Stimulated activated CD4-positive, alpha-beta T cell treated with anti-CD3 and anti-CD28 coated beads, Interleukin-4, amount 100 ng/mL, for 1 hour (primary cell): ENCODE data around the gene IMPDH2.

Source experiments
- DNase-seq: peaks from one replicate; pipeline ENCODE4 v3.0.0-alpha.2; 2020

IMPDH2 gene

DNA sequence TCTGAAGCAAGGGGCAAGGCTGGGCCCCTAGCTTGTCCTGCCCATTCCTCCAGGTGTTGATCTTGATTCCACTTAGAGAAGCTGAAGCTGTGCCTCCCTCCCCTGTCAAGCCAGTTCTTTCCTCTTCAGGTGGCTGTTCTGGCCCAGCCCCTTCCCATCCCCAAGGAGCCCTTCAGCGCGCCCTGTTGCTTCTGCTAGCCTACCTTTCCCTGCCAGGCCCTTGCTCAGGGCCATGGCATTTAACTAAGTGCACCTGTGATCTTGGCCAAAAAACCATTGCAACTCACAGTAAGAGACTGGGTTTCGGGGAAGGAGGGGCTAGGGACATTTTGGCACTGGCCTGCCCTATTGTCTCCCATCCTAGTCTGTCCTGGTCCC is 23.9 kb downstream of the IMPDH2 start:
- DNase-seq: no peak

DNA sequence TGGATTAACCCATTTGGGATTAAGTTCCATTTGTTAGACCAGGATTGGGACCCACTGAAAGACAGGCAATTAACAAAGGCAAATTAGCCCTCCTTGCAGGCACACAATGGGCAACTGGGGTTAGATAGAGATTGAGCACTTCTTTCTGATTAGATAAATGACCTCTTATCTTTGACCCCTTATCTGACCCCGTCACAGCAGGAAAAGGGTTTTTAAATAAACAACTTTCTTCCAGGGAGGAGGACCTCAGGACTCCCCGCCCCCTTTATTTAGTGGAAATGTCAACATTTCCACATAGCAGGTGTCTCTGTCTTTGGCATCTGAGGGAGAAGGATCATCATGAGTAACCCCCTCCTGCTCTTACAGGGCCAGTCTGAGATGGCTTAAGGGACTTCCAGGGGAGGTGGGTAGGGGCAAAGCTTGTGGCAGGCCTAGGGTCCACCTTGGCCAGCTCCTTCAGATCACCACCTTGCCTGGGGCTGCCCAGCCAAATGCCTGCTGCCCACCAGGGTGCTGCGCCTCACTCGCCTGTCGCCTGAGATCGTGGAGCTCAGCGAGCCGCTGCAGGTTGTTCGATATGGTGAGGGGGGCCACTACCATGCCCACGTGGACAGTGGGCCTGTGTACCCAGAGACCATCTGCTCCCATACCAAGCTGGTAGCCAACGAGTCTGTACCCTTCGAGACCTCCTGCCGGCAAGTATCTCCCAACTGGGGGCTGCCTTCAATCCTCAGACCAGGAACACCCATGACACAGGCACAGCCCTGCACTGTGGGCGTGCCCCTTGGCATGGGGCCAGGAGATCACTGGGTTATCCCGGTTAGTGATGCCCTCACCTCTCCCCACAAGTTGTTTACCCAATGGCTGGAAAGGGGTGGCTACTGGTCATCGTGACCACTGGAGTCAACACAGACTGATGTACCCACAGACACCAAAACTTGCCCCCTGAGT is 24.6 kb downstream of the IMPDH2 start:
- no peak for DNase-seq

DNA sequence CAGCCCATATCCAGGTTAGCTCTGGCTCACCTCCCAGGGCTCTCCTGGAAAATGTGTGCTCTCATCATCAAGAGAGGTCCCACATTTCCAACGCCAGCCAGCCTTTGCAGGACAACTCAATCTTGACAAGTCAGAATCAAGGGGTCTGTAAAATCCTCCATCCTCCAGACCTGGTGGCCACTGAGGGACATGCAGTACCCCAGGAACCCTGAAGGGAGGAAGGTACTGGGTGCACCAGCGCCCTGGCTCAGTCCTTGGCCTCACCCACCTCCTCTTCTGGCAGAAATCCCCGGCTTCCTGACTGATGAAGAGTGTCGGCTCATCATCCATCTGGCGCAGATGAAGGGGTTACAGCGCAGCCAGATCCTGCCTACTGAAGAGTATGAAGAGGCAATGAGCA is 28.0 kb downstream of the IMPDH2 start:
- no peak for DNase-seq

DNA sequence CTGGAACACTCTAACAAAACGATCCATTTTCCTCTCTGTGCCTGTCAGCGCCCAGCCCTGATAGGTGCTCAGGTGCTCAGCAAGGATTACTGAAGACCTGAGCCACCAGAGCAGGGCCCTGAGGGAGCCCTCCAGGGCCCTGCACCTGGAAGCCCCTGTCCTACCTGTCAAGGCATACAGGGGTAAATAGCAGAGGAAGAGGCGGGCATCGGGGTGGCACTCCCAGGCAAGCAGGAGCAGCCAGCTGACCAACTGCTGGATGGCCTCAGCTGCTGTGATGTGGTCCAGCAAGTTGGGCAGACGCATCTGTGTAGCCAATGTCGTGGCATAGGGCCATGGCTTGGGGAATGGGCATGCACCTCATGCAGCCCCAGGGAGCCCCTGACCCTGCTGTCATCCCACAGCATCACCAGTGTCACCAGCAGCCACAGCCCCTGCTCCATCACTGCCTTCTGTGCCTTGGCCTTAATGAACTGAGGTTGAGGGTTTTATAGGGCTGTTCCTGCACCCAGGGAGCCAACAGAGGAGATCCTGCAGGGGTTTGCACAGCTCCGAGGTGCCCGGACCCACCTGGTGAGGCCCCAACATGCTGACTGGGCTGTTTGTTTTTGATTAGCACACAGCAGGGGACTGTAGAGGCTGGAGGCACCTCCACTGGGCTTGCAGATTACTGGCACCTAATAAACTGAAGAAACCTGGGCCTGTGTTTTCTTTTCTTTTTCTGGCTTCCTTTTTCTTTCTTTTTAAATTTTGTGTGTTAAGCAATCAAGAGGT is 29.9 kb downstream of the IMPDH2 start:
- DNase-seq: no peak

DNA sequence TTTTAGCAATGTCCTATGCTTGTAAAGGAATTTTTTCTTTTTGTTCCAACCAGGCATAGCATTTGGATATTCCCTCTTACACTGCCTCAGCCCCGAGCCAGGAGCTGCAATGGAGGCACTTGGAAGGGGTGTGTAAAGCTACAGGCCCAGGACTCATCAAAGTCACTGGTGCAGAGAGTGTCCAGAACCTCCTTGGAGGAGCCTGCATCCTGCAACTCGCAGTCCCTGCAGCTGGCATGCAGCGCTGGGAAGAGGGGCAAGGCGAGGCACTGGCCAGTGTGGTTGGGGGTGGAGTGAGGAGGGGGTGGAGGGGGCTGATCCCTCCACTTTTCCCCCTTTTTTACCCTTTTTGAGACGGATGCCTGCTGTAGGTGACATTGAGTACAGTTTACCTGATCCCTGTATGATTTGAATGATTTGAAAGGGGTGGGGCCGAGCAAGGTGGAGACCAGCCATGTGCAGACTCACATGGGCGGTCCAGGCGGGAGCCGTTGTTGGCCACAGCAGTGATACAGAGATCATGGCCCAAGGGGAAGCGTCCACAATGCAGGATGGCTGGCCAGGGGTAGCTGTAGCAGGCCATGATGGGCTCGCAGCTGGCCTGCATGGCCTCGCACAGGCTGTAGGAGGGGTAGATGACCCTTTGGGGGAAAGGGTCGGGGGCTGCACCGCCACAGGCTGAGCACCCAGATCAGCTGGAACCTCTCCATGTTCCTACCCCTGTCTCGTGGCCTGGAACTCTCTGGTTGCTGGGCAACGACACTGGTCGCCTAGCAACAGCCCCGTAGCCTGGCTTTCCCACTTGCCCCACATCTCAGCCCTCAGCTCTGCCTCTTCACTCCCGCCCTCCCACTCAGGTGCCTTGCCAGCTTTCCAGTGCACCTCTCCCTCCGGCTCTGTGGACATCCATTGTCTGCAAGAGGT is 31.2 kb downstream of the IMPDH2 start:
- DNase-seq: no peak

DNA sequence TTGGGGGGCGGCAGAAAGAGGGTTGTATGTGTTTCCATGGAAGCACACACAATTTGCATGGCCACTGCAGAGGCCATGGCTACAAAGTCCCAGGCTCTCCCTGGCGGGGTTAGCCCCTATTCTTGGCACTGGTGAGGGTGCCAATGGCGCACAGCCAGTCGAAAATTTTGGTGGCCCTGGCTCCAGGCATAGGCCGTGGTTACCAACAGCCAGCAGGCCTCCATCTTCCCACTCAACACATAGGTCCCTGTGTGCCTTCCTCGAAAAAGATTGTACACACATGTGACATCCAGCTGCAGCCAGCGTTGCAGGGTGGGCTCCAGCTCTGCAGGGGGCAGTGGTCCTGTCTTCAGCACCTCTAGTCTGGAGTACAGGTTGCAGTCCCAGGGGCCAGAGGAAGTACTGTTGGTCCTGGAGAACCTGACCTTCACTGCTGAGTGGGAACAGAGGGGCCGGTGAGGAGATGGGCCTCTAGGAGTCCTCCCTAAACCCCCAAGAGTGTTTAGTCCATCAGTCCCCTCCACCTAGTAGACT is 32.0 kb downstream of the IMPDH2 start:
- DNase-seq: no peak

DNA sequence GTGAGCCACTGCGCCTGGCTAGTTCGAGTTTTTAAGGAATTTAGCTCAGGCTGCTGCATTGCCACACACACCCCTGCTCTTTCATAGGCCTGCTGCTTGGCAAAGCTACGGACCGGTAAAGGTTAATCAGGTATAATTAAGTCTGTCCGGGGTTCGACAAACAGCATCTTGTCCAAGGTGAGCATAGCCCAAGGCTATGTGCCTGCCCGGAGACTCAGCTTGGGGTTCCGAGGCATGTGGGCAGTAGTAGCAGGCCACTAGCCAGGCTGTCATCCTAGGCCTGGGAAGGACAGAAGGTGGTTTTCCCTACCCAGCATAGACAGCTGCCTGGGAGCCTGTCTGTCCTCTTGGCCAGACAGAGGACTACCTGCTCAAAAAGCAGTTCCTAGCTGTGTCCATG is 32.6 kb downstream of the IMPDH2 start:
- DNase-seq: no peak

DNA sequence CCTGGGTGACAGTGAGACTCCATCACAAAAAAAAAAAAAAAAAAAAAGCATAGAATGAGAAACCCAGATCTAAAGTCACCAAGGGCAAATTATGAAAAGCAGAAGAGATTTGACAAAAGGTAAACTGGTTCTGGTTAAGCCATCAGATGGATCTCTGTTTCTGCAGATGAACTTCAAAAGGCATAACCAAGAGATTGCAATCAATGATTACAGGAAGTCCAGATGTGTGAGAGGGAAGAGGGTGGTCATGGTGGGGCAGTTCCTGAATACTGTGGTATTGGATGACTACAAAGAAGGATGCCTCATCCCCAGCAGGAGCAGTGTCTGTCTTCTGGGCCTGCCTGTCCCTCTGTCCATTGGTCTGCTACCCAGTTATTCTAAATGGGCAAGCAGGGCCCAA is 35.4 kb downstream of the IMPDH2 start:
- DNase-seq: no peak

DNA sequence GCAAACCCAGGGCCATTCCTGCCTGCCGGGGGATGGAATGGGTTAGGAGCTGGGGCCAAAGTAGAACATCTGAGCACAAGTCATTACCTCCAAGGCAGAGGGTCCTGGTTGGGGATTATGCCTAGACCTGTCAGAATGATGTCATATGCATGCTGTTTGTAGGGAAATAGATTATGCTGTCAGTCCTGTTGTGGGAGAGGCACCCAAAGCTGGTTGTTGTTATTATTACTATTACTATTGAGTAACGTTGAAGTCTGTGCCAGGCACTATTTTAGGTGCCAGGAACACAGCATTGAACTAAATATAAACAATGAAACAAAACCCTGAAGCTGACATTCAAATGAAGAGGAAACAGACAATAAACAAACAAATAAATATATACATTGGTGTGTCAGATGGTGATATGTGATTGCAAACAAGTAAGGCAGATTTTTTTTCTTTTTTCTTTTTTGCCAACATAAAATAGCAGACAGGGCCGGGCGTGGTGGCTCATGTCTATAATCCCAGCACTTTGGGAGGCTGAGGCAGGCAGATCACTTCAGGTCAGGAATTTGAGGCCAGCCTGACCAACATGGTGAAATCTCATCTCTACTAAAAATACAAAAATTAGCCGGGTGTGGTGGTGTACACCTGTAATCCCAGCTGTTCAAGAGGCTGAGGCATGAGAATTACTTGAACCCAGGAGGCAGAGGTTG is 37.2 kb downstream of the IMPDH2 start:
- no peak for DNase-seq

DNA sequence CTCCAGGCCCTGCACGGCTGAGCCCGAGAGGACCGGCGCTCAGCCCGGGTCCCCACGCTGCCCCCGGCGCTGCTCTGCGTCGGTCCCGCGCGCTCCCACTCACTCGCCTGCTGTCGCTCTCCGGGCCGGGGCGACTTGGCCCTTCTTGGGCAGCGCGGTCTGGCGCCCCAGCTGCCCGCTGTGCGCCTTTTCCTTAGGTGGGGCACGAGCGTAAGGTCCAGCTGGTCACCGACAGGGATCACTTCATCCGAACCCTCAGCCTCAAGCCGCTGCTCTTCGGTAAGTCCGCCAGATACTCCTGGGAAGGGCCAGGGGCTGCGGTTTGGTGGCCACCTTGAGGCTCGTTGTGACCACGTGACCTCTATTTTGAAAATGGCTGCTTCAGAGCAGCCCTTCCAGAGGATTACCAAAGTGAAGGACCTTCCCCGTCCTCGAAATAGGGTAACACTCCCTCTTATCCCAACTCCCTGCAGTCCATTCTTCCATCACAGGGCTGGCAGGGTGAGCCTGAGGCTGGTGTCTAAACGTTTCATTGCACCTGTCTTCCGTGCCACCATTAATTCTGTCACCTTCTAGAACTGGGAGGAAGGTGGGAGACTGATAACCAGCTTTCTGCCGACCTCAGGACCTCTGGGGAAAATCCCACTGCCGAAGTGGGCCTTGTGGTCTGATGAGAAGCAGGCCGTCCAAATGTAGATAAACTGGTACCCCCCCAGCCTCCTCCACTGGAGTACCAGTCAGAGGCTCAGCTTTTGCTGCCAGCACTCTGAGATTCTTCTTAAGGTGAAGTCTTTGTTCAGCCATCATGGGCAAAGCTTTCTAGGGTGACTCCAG is 38.3 kb downstream of the IMPDH2 start:
- DNase-seq: peak; percentile 29

DNA sequence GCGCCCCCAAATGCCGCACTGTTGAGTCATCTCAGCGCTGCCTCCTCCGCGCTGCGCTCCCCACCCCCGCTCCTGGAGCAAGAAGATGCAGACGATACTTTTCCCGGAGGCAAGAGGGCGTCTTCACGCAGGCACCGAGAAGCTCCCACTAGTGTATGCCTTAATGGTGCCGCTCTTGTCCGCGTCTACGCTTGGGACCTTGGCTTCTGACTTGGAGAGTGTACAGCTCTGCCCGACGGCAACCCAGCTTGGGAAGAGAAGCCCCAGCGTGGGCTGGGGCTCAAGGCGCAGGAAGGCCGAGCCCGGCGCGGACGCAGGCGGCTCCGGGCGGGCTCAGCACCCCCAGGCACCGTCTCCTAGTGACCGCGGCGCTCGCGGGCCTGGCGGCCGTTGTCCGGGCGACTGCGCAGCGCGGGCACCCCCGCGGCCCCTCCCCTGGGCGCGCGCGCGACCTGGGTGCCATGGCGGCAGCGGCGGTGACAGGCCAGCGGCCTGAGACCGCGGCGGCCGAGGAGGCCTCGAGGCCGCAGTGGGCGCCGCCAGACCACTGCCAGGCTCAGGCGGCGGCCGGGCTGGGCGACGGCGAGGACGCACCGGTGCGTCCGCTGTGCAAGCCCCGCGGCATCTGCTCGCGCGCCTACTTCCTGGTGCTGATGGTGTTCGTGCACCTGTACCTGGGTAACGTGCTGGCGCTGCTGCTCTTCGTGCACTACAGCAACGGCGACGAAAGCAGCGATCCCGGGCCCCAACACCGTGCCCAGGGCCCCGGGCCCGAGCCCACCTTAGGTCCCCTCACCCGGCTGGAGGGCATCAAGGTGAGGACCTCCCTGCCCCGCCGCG is 39.2 kb downstream of the IMPDH2 start, which contains the start of gene P4HTM:
Gene P4HTM (plus strand): TSS at position 446 of the 840 bp plus-strand sequence. CDS start 16 bp downstream, at position 462.
- peak; percentile 85 for DNase-seq

DNA sequence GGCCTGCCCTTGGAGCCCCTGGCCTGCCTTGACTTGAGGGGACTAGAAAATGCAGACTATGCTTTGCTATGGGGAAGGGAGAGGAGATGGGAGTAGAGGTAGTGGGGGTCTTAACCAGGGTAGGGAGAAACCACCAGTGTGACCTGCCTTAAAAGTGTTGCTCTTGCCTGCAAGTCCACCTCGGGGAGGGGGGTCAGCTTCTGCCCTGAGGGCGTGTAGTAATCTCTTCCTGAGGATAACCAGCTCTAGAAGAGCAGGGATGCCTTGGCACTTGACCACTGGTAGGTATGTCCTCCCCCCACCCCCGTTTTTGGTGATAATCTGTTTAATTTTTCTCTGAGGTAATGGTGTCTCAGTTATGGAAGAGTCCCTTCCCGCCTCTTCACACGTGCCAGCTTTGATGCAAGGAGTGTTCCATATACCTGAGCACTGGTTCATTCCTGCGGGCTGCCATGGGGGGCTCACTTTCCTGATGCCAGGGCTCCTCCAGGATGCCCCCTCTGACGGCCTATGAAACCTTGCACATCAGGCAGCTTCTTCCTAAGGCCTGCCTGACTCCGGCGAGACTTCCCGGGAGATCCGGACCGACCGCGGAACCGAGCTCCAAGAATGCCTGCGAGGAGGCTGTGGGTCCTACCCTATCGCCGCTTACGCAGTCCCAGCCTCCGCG is 39.9 kb downstream of the IMPDH2 start:
- DNase-seq: no peak

DNA sequence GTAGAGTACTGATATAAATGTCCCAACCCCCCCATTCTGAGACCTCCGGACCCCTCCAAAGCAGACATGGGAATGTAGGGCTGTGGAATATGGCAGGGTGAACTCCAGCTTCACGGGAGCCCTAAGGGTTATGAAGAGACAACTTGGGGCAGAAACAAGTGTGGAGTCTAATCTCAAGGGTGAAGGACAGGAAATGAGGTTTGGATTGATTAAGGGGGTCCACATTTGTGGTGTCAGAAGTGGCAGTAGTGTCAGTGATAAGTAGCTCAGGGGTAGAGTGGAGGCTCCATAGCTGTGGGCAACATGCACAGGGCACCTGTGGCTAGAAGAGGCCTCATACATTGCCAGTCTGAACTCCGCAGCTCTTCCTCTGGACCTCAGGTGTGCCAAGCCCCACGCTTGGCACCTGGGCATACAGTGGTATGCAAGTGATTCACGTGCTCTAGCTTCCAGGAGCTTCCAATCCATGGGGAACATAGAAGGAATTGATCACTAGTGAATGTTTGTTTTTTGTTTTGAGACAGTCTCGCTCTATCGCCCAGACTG is 43.3 kb downstream of the IMPDH2 start:
- no peak for DNase-seq

DNA sequence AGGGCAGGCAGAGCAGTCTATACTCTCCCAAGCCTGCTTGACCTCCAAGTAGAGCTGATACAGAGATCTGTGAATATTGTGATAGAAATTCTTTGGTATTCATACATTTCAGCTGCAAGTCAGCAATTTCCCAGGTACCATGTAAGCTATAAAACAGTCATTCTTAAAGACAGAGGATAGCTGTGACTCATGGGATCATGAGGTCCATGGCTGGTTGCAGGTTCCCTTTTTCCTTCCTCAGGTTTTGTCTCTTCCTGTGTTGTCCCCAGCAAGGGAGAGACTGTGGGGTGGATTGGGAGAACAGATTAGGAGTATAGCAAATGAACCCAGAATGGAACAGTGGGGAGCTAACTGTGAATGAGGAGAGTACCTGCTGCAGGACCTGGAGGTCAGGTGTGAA is 44.5 kb downstream of the IMPDH2 start:
- DNase-seq: no peak

DNA sequence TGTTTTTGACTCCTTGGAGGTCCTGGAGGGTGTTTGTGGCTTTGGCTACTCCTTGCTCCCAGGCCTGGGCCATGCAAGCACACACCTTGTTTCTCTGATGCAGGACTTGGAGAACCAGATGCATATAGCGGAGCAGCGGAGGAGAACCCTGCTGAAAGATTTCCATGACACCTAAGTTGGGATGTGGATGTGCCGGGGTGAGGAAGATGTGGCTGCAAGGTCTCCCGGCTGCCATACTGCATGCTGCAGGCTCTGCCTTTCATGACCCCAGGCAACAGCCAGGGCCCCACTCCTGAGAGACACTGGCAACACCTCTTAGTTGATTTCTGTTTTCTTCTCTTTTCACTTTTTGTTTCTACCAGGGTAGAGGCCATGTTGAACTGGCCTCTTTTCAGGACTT is 46.1 kb downstream of the IMPDH2 start:
- no peak for DNase-seq

DNA sequence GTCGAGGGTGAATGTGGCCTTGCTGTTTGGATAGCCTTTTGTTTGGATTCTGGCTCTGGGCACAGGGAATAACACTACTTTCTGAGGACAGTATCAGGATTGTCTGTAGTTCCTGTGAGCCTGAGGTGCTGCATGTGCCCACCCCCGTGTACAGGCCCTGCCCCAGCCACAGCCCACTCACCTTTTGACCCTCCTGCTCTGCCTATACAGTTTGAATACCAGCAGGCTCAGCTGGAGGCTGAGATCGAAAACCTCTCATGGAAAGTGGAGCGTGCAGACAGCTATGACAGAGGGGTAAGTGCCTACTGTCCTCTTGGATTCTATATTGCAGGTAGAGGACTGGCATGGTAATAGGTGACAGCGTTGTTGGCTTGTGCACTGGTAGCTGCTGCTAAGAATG is 46.5 kb downstream of the IMPDH2 start:
- DNase-seq: no peak

DNA sequence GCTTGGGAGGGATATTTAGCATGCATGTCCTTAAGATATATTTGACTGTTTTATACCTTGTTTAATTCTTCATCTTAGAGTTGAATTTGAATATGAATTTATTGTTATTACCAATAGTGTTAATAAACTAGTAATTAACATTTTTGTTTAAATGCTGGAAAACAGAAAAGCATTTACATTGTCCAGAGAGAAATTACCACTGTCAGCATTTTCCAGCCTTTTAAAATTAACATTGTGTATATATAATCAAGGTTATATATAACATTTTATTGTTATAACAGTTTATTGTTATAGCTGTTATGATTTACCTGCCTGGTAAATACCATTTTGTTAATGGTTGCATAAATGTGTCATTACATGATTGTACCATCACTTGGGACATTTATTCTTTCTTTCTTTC is 47.2 kb downstream of the IMPDH2 start:
- DNase-seq: no peak

DNA sequence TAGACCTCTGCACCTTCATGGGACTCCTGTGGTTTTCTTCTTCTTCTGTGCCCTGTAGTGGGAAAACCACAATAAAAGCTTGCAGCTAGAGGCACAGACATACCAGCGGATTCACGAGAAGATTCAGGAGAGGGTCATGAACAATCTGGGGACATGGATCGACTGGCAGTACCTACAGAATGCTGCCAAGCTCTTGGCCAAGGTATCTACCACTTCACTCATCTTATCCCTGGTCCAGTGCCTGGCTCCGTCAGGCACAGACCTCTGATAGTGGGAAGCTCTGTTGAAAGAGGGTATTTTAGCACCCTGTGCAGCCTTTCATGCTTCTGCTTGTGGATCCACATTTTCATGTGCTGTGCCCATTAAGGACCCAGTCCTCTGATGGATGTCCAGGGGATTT is 48.9 kb downstream of the IMPDH2 start:
- no peak for DNase-seq

DNA sequence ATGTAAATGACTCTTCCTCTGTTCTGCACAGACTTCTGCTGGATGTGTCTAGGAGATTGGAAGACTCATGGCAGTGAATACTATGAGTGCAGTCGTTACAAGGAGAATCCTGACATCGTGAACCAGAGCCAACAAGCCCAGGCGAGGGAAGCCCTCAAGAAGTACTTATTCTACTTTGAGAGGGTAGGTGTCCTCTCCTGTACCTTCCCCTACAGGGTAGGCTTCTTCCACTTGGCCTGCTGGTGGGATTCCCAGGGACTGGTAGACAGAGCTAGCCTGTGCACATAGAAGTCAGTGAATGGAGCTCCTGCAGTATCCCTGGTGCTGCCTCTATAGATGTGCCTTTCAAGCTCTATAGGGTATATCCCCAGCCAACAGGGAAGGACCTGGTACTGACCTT is 49.7 kb downstream of the IMPDH2 start:
- DNase-seq: no peak
